Activated CD4-positive, alpha-beta memory T cell treated with anti-CD3 and anti-CD28 coated beads, Interleukin-2, amount 10 ng/mL, durations not matched to agents 7 days and 5 days (primary cell): Measurements from ENCODE around the gene TRAF1. TPM values are rescaled to one million over a fixed set of nuclear protein-coding genes. Genes with fewer than 3 reads are reported as not detected.
A peak's percentile ranks its signal among the peaks of the same experiment; 100 is the strongest.
"Not testable (repeated sequence)": the region's sequence is repeated elsewhere in the genome, so short reads cannot be mapped to it uniquely, and the experiment has no call there.

ENCODE experiments used
- CTCF ChIA-PET: fragments of 350-600 bp; sonication (Branson Sonifier 250); formaldehyde crosslinking; loops from one replicate; lab custom pipeline; 2021; ENCODE audit warnings: antibody characterized with exemption, inconsistent platforms; lab: Charles Lee
- POLR2A ChIA-PET: fragments of 350-600 bp; sonication (Branson Sonifier 250); formaldehyde crosslinking; loops from one replicate; lab custom pipeline; 2021; ENCODE audit warnings: antibody characterized with exemption; lab: Charles Lee
- DNase-seq: peaks from one replicate; pipeline ENCODE4 v3.0.0-alpha.2; 2020
- H3K27ac Mint-ChIP-seq: one replicate; pipeline ENCODE4 v1.8.0; 2021; ENCODE audit warnings: mild to moderate bottlenecking, mixed read lengths
- H3K27me3 Mint-ChIP-seq: one replicate; pipeline ENCODE4 v1.8.0; 2021; ENCODE audit warnings: mixed read lengths
- H3K36me3 Mint-ChIP-seq: one replicate; pipeline ENCODE4 v1.8.0; 2021; ENCODE audit warnings: low read depth, mixed read lengths
- H3K4me1 Mint-ChIP-seq: one replicate; pipeline ENCODE4 v1.8.0; 2021; ENCODE audit warnings: mixed read lengths
- H3K4me3 Mint-ChIP-seq: one replicate; pipeline ENCODE4 v1.8.0; 2021; ENCODE audit warnings: mild to moderate bottlenecking, mixed read lengths
- H3K9me3 Mint-ChIP-seq: one replicate; pipeline ENCODE4 v1.8.0; 2021; ENCODE audit warnings: mixed read lengths
- total RNA-seq, 2 experiments: library from RNA; stranded (reverse); gene quantifications; one replicate each; pipeline ENCODE4 v1.2.3, GENCODE V29; 2021

The TRAF1 gene
- total RNA-seq = 10 to 100 TPM; 73.6 to 74.3 TPM

DNA sequence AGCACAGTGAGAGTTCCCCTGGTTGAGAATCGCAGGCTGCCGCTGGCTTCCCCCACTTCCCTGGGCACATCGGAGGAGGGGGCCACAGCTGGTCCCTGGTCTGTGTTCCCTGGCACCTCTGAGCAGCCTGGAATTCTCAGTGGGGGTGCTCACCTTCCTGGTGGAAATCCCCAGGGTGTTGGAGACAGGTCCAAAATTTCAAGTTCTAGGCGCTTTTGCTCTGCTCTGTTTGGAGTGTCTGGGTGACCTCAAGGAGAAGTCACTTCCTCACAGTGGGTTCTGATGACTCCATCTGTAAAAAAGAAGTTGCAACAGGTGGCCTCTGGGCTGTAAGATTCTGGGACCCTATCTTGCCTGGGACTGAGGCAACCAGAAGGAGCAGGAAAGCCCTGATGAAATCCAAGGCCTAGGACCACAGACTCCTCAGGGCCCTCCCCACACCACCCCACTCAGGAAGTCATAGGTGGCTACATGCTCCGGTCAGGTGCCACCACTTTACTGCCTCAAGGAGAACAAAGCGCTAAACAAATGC lies at the start of gene TRAF1:
Gene TRAF1, minus strand, starts transcription at position 400 of the 532 bp plus-strand sequence. CDS start 721 bp downstream, outside the sequence.
- peaks cover 58% of the 10 kb centered on the region for H3K36me3 Mint-ChIP-seq
- H3K27me3 Mint-ChIP-seq = no peaks in the 10 kb centered on the region
- DNase-seq = peak; percentile 57
- H3K27ac Mint-ChIP-seq = peak within 1 kb of the TSS; percentile 100
- POLR2A ChIA-PET = interaction anchor here (0.7 to 26.0 kb wide), 13 partner anchors 8 to 275 kb away, joined by 3 to 1205 read pairs (median 5); partner anchors contain the start of genes CNTRL, FBXW2, PHF19 and PSMD5
- H3K4me3 Mint-ChIP-seq = peak within 1 kb of the TSS; percentile 93
- H3K9me3 Mint-ChIP-seq = no peaks in the 10 kb centered on the region
- CTCF ChIA-PET = interaction anchor here (0.9 to 4.3 kb wide), 9 partner anchors 10 to 58 kb away, joined by 3 to 18 read pairs (median 6); no protein-coding TSS in a partner anchor
- H3K4me1 Mint-ChIP-seq = peaks cover 81% of the 10 kb centered on the region

DNA sequence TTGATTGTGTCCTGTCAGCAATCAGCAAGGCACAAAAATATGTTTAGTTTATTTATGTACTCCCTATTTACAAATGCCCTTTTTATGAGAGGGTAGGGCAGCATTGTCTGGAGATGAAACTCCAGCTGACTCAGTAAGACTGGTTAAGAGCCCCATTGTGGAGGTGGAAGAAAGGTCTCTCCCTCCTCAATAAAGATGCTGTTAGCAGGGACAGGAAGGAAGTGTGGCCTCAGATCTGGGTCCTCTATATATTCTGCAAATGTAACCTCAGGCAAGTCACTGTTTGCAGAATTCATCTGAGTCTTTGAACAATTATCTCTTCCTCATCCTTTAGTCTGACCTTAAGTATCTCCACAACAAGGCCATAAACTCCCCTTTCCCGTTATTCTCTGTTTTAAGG lies 48.3 kb upstream of the TRAF1 start:
- H3K27ac Mint-ChIP-seq = no peak overlapping the region
- H3K36me3 Mint-ChIP-seq = no peaks in the 10 kb centered on the region
- H3K4me3 Mint-ChIP-seq = no peak overlapping the region
- ChIA-PET CTCF (no interaction called here), POLR2A (no interaction called here)
- DNase-seq = no peak
- H3K27me3 Mint-ChIP-seq = no peaks in the 10 kb centered on the region
- H3K4me1 Mint-ChIP-seq = peaks cover 16% of the 10 kb centered on the region
- H3K9me3 Mint-ChIP-seq = no peaks in the 10 kb centered on the region

GRCh38 chr9:120974181-120974580 lies 47.6 kb upstream of the TRAF1 start:
- no peak overlapping the region for H3K27ac Mint-ChIP-seq
- no peaks in the 10 kb centered on the region for H3K36me3 Mint-ChIP-seq
- CTCF ChIA-PET = interaction anchor here (2.7 kb wide), 1 partner anchor 219 kb away, joined by 10 read pairs; no protein-coding TSS in a partner anchor
- POLR2A ChIA-PET = interaction anchor here (0.6 kb wide), 1 partner anchor 87 kb away, joined by 3 read pairs; no protein-coding TSS in a partner anchor
- no peak overlapping the region for H3K4me3 Mint-ChIP-seq
- H3K4me1 Mint-ChIP-seq = peaks cover 16% of the 10 kb centered on the region
- no peak for DNase-seq
- H3K9me3 Mint-ChIP-seq = no peaks in the 10 kb centered on the region
- H3K27me3 Mint-ChIP-seq = no peaks in the 10 kb centered on the region

DNA sequence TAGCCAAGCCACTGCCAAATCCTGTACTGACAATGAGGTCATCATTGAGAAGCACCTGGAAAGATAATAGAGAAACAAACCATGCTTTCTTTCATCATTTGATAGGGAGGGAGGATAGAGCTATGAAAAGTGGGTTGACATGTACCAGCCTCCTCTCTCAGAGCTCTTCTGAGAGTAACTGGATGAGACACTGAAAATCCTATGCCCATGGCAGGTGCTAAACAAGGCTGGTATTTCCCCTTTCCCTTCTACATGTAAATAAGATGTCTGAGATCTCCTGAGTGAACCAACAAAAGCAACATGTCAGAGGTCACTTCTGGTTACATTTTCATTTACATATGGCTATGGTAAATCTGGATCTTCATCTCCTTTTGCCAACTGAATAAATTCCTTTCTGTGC lies 45.3 kb upstream of the TRAF1 start:
- CTCF ChIA-PET = interaction anchor here (1.2 to 2.7 kb wide), 2 partner anchors 10 to 216 kb away, joined by 3 to 10 read pairs; no protein-coding TSS in a partner anchor
- peaks cover 16% of the 10 kb centered on the region for H3K4me1 Mint-ChIP-seq
- DNase-seq = no peak
- H3K4me3 Mint-ChIP-seq = no peak overlapping the region
- H3K9me3 Mint-ChIP-seq = no peaks in the 10 kb centered on the region
- peaks cover 2% of the 10 kb centered on the region for H3K27me3 Mint-ChIP-seq
- no peaks in the 10 kb centered on the region for H3K36me3 Mint-ChIP-seq
- POLR2A ChIA-PET = interaction anchor here (0.8 kb wide), 1 partner anchor 10 kb away, joined by 3 read pairs; no protein-coding TSS in a partner anchor
- no peak overlapping the region for H3K27ac Mint-ChIP-seq

GRCh38 chr9:120971471-120971870 lies 44.9 kb upstream of the TRAF1 start:
- H3K27me3 Mint-ChIP-seq, H3K4me3 Mint-ChIP-seq, H3K9me3 Mint-ChIP-seq, DNase-seq, H3K36me3 Mint-ChIP-seq, H3K27ac Mint-ChIP-seq: not testable (repeated sequence)
- CTCF ChIA-PET = interaction anchor here (1.2 to 2.7 kb wide), 2 partner anchors 11 to 216 kb away, joined by 3 to 10 read pairs; no protein-coding TSS in a partner anchor
- POLR2A ChIA-PET = interaction anchor here (0.8 kb wide), 1 partner anchor 10 kb away, joined by 3 read pairs; no protein-coding TSS in a partner anchor
- peaks cover 16% of the 10 kb centered on the region for H3K4me1 Mint-ChIP-seq

GRCh38 chr9:120970244-120970643 lies 43.6 kb upstream of the TRAF1 start:
- H3K36me3 Mint-ChIP-seq = no peaks in the 10 kb centered on the region
- no peak overlapping the region for H3K27ac Mint-ChIP-seq
- no peak overlapping the region for H3K4me3 Mint-ChIP-seq
- no peak for DNase-seq
- H3K9me3 Mint-ChIP-seq = no peaks in the 10 kb centered on the region
- H3K27me3 Mint-ChIP-seq = peaks cover 5% of the 10 kb centered on the region
- peaks cover 10% of the 10 kb centered on the region for H3K4me1 Mint-ChIP-seq
- POLR2A ChIA-PET = no interaction called here
- CTCF ChIA-PET = interaction anchor here (1.2 kb wide), 1 partner anchor 11 kb away, joined by 8 read pairs; no protein-coding TSS in a partner anchor

GRCh38 chr9:120966013-120966369 lies 39.4 kb upstream of the TRAF1 start:
- H3K4me3 Mint-ChIP-seq = no peak overlapping the region
- H3K4me1 Mint-ChIP-seq = no peaks in the 10 kb centered on the region
- no peaks in the 10 kb centered on the region for H3K9me3 Mint-ChIP-seq
- DNase-seq = no peak
- H3K27me3 Mint-ChIP-seq = peaks cover 8% of the 10 kb centered on the region
- ChIA-PET CTCF (interaction anchor here (1.5 kb wide), 1 partner anchor 16 kb away, joined by 3 read pairs; no protein-coding TSS in a partner anchor), POLR2A (interaction anchor here (0.8 kb wide), 1 partner anchor 117 kb away, joined by 3 read pairs; no protein-coding TSS in a partner anchor)
- H3K27ac Mint-ChIP-seq = no peak overlapping the region
- H3K36me3 Mint-ChIP-seq = no peaks in the 10 kb centered on the region

DNA sequence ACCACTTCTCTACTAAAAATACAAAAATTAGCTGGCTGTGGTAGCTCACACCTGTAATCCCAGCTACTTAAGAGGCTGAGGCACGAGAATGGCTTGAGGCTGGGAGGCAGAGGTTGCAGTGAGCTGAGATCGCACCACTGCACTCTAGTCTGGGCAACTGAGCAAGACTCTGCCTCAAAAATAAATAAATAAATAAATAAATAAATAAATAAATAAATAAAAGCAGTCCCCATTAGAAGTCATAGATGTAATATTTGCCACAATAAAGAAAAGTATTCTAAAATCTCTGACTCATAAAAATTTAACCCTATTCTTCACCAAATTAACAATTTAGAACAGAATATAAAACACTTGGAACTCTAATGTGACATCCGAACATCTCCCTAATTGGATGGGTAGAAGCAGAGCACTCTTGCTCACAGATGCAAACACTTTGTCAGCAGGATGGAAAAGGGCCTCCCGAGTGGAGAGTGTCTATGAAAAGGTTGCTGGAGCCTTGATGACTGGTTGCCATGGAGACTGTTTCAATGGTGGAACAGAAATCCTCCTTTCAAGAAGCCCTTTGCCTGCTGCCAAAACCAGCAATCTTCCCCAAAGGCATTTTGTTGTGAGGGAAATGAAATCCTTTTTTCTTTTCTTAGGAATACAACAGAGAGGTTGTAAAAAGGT lies 38.9 kb upstream of the TRAF1 start:
- Mint-ChIP-seq H3K27me3 (peaks cover 8% of the 10 kb centered on the region), H3K4me1 (no peaks in the 10 kb centered on the region), H3K36me3 (no peaks in the 10 kb centered on the region), H3K27ac (no peak overlapping the region), H3K9me3 (no peaks in the 10 kb centered on the region), H3K4me3 (no peak overlapping the region)
- POLR2A ChIA-PET = interaction anchor here (0.6 to 0.8 kb wide), 2 partner anchors 34 to 118 kb away, joined by 3 to 4 read pairs; no protein-coding TSS in a partner anchor
- no peak for DNase-seq
- CTCF ChIA-PET = interaction anchor here (1.5 to 1.9 kb wide), 2 partner anchors 16 kb away, joined by 3 to 10 read pairs; no protein-coding TSS in a partner anchor

DNA sequence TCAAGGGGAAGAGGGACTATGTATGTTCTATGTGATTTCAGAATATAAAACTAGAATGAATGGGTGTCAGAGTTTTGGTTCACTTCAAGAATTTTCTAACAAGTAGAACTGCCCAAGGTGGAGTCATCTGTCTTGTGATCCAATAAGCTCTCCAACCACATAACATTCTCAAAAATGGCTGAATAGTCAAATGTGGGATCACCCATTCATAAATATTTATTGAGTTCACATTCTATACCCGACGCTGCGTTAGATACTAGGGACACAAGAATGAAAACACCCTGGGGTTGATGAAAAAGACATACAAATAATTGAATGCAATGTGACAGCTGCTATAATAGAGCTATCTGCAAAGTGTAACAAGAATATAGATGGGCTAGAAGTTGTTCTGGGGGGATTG lies 35.3 kb upstream of the TRAF1 start:
- Mint-ChIP-seq H3K27ac (no peak overlapping the region), H3K9me3 (no peaks in the 10 kb centered on the region), H3K4me3 (no peak overlapping the region), H3K4me1 (no peaks in the 10 kb centered on the region), H3K36me3 (no peaks in the 10 kb centered on the region), H3K27me3 (peaks cover 6% of the 10 kb centered on the region)
- ChIA-PET POLR2A (no interaction called here), CTCF (no interaction called here)
- DNase-seq = no peak

DNA sequence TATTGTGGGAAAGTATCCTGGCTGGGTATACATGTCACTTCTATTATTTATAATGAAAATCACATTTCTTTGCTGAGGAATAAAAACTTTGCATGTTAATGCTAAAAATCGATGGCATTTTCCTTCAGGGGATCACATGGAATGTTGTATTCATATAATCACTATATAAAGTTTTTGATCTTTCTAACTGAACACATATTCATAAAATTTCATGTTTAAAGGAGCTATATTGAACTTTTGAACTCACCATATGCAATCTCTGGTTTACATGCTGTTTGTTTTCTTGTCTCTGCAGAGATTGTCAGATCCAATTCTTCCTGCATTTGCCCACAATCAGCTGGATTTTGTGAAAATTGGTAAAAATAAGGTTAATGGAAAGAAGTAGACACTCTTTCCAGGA lies 33.4 kb upstream of the TRAF1 start:
- no peaks in the 10 kb centered on the region for H3K4me1 Mint-ChIP-seq
- ChIA-PET POLR2A (interaction anchor here (1.0 kb wide), 1 partner anchor 33 kb away, joined by 4 read pairs; the partner anchor contains the start of gene TRAF1), CTCF (interaction anchor here (0.6 to 1.7 kb wide), 6 partner anchors 17 to 96 kb away, joined by 3 to 5 read pairs (median 3); no protein-coding TSS in a partner anchor)
- no peak overlapping the region for H3K4me3 Mint-ChIP-seq
- no peaks in the 10 kb centered on the region for H3K36me3 Mint-ChIP-seq
- DNase-seq = no peak
- H3K27me3 Mint-ChIP-seq = peaks cover 3% of the 10 kb centered on the region
- no peak overlapping the region for H3K27ac Mint-ChIP-seq
- H3K9me3 Mint-ChIP-seq = no peaks in the 10 kb centered on the region

DNA sequence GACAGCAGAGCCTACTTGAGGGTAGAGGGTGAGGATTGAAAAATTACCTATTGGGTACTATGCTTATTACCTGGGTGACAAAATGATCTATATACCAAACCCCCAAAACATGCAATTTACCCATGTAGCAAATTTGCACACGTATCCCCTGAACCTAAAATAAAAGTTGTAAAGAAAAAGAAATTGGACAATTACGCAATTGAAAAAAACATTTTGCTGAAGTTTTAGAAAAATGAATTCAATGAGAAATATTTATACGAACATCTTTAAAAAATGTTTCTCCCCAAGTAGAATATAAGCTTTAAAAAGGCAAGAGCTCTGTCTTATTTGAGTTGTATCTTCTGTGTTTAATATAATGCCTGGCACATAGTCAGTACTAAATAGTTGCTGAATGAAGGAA lies 30.3 kb upstream of the TRAF1 start:
- no peaks in the 10 kb centered on the region for H3K4me1 Mint-ChIP-seq
- CTCF ChIA-PET = no interaction called here

GRCh38 chr9:120951960-120952618 lies 25.5 kb upstream of the TRAF1 start:
- Mint-ChIP-seq H3K27me3 (no peaks in the 10 kb centered on the region), H3K27ac (no peak overlapping the region), H3K9me3 (no peaks in the 10 kb centered on the region), H3K36me3 (no peaks in the 10 kb centered on the region), H3K4me3 (no peak overlapping the region), H3K4me1 (peaks cover 3% of the 10 kb centered on the region)
- ChIA-PET POLR2A (no interaction called here), CTCF (no interaction called here)
- no peak for DNase-seq

More for the DNA sequence above, 30.3 kb upstream of the TRAF1 start:
- Mint-ChIP-seq H3K36me3 (no peaks in the 10 kb centered on the region), H3K27ac (no peak overlapping the region), H3K27me3 (no peaks in the 10 kb centered on the region), H3K4me3 (no peak overlapping the region), H3K9me3 (no peaks in the 10 kb centered on the region)
- POLR2A ChIA-PET = no interaction called here
- no peak for DNase-seq
